B cell (primary cell): ENCODE results near the gene RNF34.

Source experiments
- CTCF ChIP-seq: fragments of 200-600 bp; IDR thresholded peaks from one replicate; pipeline ENCODE4 v1.8.0; 2022; ENCODE audit warnings: antibody characterized with exemption, mild to moderate bottlenecking
- EZH2 ChIP-seq: IDR thresholded peaks from 2 replicates; pipeline ENCODE4 v1.6.1; 2012; ENCODE audit warnings: borderline replicate concordance, low read depth, mild to moderate bottlenecking, moderate library complexity, low read length; ENCODE audit not compliant: insufficient read depth, poor library complexity, severe bottlenecking

GRCh38 chr12:121432740-121433480 lies 33.0 kb downstream of the RNF34 start:
- TF ChIP-seq EZH2 (no peak), CTCF (no peak)
